SH-SY5Y (cell line): ENCODE data around the gene FAIM2.

Experiments
- GATA2 ChIP-seq: IDR thresholded peaks from 2 replicates; pipeline ENCODE4 v1.6.1; 2011; ENCODE audit warnings: mild to moderate bottlenecking, low read depth, low read length
- GATA3 ChIP-seq: IDR thresholded peaks from 2 replicates; pipeline ENCODE4 v1.6.1; 2011; ENCODE audit warnings: low read depth, mild to moderate bottlenecking, low read length, moderate library complexity

GRCh38 chr12:49928471-49928870 lies 24.8 kb upstream of the FAIM2 start:
- TF ChIP-seq GATA3 (no peak), GATA2 (no peak)
